ENCODE results near the gene METRNL. TPM values are rescaled to one million over a fixed set of nuclear protein-coding genes. Genes with fewer than 3 reads are reported as not detected.

Gene METRNL
- total RNA-seq, 1 experiment from 2014 or later = 30.6 TPM

- Histone ChIP-seq H2AFZ (ENCODE audit: low read length) (no peak overlapping the region), H3K27ac (ENCODE audit: low read length) (no peak overlapping the region), H3K9me3 (ENCODE audit: low read length) (no peaks in the 10 kb centered on the region), H3K4me2 (ENCODE audit: low read length) (no peak overlapping the region), H3K79me2 (ENCODE audit: low read length) (0 out of 2 replicates have a peak, but pooled peaks cover 16% of the 10 kb centered on the region), H3K9ac (ENCODE audit: low read length) (no peak overlapping the region), H3K4me1 (ENCODE audit: insufficient read depth, low read length) (peaks cover 50% of the 10 kb centered on the region), H4K20me1 (ENCODE audit: low read length) (no peaks in the 10 kb centered on the region), H3K27me3 (ENCODE audit: low read length) (no peaks in the 10 kb centered on the region), H3F3A (ENCODE audit: low read length, unreplicated experiment) (no peaks in the 10 kb centered on the region), H3K9me2 (replicated peaks; ENCODE audit: low read length) (no peaks in the 10 kb centered on the region), H3K36me3 (ENCODE audit: low read depth, low read length) (no peaks in the 10 kb centered on the region), H3K4me3 (ENCODE audit: low read length) (no peak overlapping the region)
- ChIA-PET CTCF (no interaction called here), POLR2A (ENCODE audit: unreplicated experiment) (no interaction called here)
- no TSS peak for BruUV-seq (replicated peaks)
- DNase-seq = no peak
- intact Hi-C loops (cut with micrococcal nuclease) = no loop called here
- ATAC-seq = no peak
- TF ChIP-seq, protein P1, sequence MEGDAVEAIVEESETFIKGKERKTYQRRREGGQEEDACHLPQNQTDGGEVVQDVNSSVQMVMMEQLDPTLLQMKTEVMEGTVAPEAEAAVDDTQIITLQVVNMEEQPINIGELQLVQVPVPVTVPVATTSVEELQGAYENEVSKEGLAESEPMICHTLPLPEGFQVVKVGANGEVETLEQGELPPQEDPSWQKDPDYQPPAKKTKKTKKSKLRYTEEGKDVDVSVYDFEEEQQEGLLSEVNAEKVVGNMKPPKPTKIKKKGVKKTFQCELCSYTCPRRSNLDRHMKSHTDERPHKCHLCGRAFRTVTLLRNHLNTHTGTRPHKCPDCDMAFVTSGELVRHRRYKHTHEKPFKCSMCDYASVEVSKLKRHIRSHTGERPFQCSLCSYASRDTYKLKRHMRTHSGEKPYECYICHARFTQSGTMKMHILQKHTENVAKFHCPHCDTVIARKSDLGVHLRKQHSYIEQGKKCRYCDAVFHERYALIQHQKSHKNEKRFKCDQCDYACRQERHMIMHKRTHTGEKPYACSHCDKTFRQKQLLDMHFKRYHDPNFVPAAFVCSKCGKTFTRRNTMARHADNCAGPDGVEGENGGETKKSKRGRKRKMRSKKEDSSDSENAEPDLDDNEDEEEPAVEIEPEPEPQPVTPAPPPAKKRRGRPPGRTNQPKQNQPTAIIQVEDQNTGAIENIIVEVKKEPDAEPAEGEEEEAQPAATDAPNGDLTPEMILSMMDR (conservative IDR thresholded peaks at IDR 0.05; ENCODE audit: low read depth, low read length) = no peak
- TF ChIP-seq EZH2phosphoT487 (IDR thresholded peaks at IDR 0.05; ENCODE audit: borderline replicate concordance, low read length) = no peak
- TF ChIP-seq EZH2 (IDR thresholded peaks at IDR 0.05; ENCODE audit: low read length, unreplicated experiment) = no peak
Measured at GRCh38 chr17:83086907-83087787, 7.7 kb downstream of the METRNL start.

DNA sequence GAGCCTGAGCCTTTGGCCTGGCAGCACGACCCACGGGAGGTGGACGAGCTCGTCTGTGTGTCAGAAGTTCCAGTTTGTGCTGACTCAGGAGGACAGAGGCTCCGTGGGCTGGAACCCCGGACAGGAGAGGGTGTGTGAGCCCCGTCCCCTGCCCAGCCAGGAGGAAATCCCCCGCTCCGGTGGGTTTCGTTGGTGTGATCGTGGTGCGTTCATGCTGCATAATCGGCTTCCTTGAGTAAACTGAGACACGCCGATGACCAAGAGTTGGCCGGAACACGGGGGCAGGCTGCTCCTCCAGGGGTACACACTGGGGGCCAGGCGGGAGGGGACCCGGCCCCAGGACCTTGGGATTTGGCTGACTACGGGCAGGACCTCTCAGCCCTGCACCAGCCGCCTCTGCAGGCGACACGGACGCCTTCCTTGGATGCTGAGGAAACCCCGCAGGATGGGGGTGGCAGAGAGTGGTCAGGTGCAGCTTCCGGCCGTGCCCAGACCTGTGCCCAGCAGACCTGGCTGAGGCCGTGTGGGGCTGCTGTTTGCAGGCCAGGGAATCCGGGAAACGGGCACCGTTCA is 8.5 kb downstream of the METRNL start:
- H3K4me2 ChIP-seq (ENCODE audit: low read length) = no peak overlapping the region
- H3K9ac ChIP-seq (ENCODE audit: low read length) = no peak overlapping the region
- no peak overlapping the region for H3K4me3 ChIP-seq (ENCODE audit: low read length)
- peaks cover 46% of the 10 kb centered on the region for H3K4me1 ChIP-seq (ENCODE audit: insufficient read depth, low read length)
- intact Hi-C loops (cut with micrococcal nuclease) = no loop called here
- H3K36me3 ChIP-seq (ENCODE audit: low read depth, low read length) = no peaks in the 10 kb centered on the region
- CTCF ChIA-PET = no interaction called here
- no peaks in the 10 kb centered on the region for H3K9me3 ChIP-seq (ENCODE audit: low read length)
- POLR2A ChIA-PET (ENCODE audit: unreplicated experiment) = no interaction called here
- H3F3A ChIP-seq (ENCODE audit: low read length, unreplicated experiment) = no peaks in the 10 kb centered on the region
- no peak for DNase-seq
- H3K79me2 ChIP-seq (ENCODE audit: low read length) = 0 out of 2 replicates have a peak, but pooled peaks cover 12% of the 10 kb centered on the region
- H3K27ac ChIP-seq (ENCODE audit: low read length) = no peak overlapping the region
- BruUV-seq (replicated peaks) = no TSS peak
- H3K27me3 ChIP-seq (ENCODE audit: low read length) = no peaks in the 10 kb centered on the region
- no peak for TF ChIP-seq EZH2 (IDR thresholded peaks at IDR 0.05; ENCODE audit: low read length, unreplicated experiment)
- TF ChIP-seq, protein P1 (conservative IDR thresholded peaks at IDR 0.05; ENCODE audit: low read depth, low read length) = no peak
- TF ChIP-seq EZH2phosphoT487 (IDR thresholded peaks at IDR 0.05; ENCODE audit: borderline replicate concordance, low read length) = no peak
- ATAC-seq = no peak
- no peak overlapping the region for H2AFZ ChIP-seq (ENCODE audit: low read length)
- H3K9me2 ChIP-seq (replicated peaks; ENCODE audit: low read length) = no peaks in the 10 kb centered on the region
- H4K20me1 ChIP-seq (ENCODE audit: low read length) = no peaks in the 10 kb centered on the region

DNA sequence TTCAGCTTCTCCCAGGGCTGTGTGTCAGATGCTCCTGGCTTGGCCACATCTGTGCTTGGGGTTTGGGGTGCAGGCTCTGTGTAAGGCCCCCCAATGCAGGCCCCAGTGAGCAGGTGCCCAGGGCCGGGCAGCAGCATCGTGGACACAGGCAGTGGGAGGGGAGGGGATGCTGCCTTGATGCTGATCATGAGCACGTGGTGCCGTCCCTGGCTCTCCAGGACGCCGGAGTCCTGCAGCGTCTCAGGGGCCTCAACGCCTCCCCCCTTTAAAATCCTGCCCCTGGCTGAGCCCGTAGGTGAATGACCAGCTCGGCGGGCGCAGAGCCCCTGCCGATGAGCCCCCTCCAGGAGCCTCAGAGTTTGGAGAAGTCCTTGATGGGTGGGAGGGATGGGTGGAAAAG is 9.0 kb downstream of the METRNL start:
- H3K9ac ChIP-seq (ENCODE audit: low read length) = no peak overlapping the region
- TF ChIP-seq EZH2 (IDR thresholded peaks at IDR 0.05; ENCODE audit: low read length, unreplicated experiment) = no peak
- TF ChIP-seq, protein P1 (conservative IDR thresholded peaks at IDR 0.05; ENCODE audit: low read depth, low read length) = no peak
- no peak for TF ChIP-seq EZH2phosphoT487 (IDR thresholded peaks at IDR 0.05; ENCODE audit: borderline replicate concordance, low read length)
- H3K79me2 ChIP-seq (ENCODE audit: low read length) = 0 out of 2 replicates have a peak, but pooled peaks cover 12% of the 10 kb centered on the region
- no peak overlapping the region for H3K27ac ChIP-seq (ENCODE audit: low read length)
- no peak overlapping the region for H3K4me3 ChIP-seq (ENCODE audit: low read length)
- CTCF ChIA-PET = no interaction called here
- H2AFZ ChIP-seq (ENCODE audit: low read length) = no peak overlapping the region
- DNase-seq (no peak), ATAC-seq (no peak)
- H3F3A ChIP-seq (ENCODE audit: low read length, unreplicated experiment) = no peaks in the 10 kb centered on the region
- H3K4me1 ChIP-seq (ENCODE audit: insufficient read depth, low read length) = peaks cover 41% of the 10 kb centered on the region
- no peak overlapping the region for H3K4me2 ChIP-seq (ENCODE audit: low read length)
- H3K9me3 ChIP-seq (ENCODE audit: low read length) = no peaks in the 10 kb centered on the region
- H4K20me1 ChIP-seq (ENCODE audit: low read length) = no peaks in the 10 kb centered on the region
- no peaks in the 10 kb centered on the region for H3K27me3 ChIP-seq (ENCODE audit: low read length)
- no peaks in the 10 kb centered on the region for H3K36me3 ChIP-seq (ENCODE audit: low read depth, low read length)
- H3K9me2 ChIP-seq (replicated peaks; ENCODE audit: low read length) = no peaks in the 10 kb centered on the region
- no TSS peak for BruUV-seq (replicated peaks)
- intact Hi-C loops (cut with micrococcal nuclease) = no loop called here
- POLR2A ChIA-PET (ENCODE audit: unreplicated experiment) = no interaction called here

Data from PC-3 (cell line).